ENCODE results near the gene ANKRD1. TPM values are rescaled to one million over a fixed set of nuclear protein-coding genes. Genes with fewer than 3 reads are reported as not detected.
A peak's percentile ranks its signal among the peaks of the same experiment; 100 is the strongest.
"Not testable (repeated sequence)": the region's sequence is repeated elsewhere in the genome, so short reads cannot be mapped to it uniquely, and the experiment has no call there.

ANKRD1 gene
- polyA plus RNA-seq, 4 donors: 0.45 to 1.2 (median 0.88) TPM

DNA sequence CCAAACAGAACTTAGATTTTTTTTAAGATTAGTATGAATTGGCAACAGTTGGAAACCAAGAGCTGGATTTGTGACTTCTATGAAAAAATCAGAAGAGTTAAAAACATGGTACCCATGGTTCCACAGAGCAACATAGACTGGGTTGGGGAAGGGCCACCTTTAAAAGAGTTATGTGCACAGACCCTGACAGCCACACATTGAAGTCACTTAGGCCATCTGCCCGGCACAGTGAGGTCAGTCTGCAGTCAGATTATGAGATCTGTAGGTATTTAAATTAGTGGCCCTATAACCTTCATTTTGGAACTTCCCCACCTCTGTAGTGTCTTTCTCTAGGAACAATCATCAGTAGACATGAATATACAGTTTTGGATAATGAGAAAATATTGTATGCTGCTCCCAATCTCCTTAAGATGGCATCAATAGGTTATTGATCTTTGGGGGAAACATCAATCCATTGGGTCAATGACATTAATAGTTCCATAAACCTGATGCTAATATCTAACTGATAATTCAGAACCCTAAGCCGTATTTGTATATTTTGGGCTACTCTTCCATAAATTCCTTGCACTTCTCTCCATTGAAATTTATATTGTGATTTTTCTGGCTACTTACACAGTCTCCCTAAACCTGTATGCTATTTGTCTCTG lies 7.0 kb downstream of the ANKRD1 start:
- DNase-seq (ENCODE audit: low read depth in 4 of 4, low spot score in 3 of 4): no peak

DNA sequence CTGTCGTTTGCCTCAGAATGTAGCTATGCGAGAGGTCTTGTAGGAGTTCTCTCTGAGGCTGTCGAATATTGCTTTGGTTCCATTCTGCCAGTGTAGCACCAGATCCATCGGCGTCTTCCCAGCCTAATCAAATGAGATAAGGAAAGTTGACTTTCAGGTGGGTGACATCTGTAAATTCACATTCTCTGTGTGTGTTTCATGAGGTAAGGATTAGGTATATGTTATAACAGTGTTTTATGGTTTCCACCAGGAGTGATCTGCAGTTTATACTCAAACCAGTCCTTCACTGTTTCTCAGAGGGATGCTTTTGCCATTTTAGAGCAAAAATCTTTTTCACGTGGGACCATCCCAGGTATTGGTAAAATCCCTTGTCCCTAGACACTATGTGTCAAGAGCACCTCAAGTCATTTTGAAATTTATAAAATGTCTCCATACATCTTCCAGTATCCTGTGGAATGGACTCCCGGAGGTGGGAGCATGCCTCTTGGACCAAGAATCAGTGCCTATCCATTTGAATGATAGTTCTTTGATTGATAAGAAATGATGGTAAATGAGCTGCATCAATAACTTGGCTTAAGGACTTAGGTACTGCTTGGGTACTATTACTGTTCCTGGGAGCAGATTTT lies 7.9 kb downstream of the ANKRD1 start:
- DNase-seq (ENCODE audit: low read depth in 4 of 4, low spot score in 3 of 4): no peak

DNA sequence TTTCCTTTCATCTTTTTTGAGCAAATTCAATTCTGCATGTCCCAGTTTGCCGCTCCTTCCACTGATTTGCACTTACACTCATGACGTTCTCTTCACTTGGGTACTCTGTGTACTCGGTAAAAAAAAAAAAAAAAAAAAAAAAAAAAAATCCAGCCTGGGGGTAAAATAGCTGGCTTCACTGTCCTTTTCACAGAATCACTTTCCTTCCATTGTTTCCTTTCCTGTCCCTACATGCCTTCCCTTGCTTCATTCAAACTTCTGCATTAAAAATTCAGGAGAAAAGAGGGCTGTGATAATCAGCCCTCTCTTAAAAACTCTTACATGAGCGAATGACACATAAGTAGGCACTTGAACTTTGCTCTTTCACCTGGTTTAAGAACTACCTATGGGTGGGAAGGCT lies 8.7 kb downstream of the ANKRD1 start:
- DNase-seq (ENCODE audit: low read depth in 4 of 4, low spot score in 3 of 4): no peak

DNA sequence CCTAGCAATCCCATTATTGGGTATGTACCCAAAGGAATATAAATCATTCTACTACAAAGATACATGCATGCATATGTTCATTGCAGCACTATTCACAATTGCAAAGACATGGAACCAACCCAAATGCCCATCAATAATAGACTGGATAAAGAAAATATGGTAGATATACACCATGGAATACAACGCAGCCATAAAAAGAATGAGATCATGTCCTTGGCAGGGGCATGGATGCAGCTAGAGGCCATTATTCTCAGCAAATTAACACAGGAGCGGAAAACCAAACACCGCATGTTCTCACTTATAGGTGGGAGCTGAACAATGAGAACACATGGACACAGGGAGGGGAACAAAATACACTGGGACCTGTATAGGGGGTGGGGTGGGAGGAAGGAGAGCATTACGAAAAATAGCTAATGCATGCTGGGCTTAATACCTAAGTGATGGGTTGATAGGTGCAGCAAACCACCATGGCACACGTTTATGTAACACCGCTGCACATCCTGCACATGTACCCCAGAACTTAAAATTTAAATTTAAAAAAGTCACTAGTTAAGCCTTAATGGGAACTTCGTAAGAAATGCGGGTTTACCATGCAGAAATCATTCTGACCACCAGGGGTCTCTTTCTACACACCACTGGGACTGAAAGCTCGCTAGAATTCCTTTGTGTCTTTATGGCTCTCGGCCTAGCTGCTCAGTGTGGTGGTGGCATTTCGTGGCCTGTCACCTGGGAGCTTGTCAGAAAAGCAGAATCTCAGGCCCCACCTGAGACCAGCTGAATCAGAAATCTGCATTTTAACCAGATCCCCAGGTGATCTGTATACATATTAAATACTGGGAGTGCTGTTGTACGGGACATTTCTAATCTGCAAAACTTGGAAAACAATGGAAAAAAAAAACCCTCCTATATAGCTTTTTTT lies 9.5 kb downstream of the ANKRD1 start:
- DNase-seq (ENCODE audit: low read depth in 4 of 4, low spot score in 3 of 4): peak; percentile 65 to 73 (median 68)

DNA sequence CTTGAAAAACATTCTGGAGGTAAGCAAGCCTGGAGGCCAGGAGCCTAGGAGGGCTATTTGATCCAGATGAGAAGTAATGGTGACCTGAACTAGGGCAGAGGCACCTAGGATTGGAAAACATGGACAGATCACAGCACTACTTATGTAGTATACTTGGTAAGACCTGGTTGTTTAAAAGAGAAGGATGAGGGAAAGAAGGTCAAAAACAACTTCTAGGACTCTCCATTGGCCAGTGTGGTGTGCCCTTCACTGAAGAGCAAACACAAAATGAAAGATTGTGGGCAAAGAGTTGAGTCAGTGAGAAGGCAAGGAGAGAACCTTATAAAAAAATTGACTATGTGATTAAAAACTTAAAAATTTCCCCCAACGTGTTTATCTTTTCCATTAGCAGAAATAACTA lies 14.3 kb downstream of the ANKRD1 start:
- DNase-seq (ENCODE audit: low read depth in 4 of 4, low spot score in 3 of 4): no peak

DNA sequence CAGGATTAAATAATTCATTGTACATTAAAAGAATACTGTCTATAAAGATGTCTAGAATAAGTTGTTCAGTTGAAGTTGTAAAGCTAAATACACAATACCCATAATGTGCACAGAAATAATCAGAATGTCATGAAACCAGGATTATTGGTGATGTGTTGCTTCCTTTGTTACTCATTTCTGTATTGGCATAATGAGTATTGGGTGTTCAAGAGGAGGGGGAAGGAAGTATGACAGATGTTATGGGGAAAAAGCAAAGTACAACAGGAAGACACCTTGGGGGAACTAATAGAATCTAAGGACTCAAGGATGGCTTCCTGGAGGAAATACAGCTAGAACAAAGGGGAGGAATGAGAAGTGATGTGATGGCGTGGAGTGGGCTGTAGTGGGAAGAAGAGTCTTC lies 15.0 kb downstream of the ANKRD1 start:
- DNase-seq (ENCODE audit: low read depth in 4 of 4, low spot score in 3 of 4): no peak

DNA sequence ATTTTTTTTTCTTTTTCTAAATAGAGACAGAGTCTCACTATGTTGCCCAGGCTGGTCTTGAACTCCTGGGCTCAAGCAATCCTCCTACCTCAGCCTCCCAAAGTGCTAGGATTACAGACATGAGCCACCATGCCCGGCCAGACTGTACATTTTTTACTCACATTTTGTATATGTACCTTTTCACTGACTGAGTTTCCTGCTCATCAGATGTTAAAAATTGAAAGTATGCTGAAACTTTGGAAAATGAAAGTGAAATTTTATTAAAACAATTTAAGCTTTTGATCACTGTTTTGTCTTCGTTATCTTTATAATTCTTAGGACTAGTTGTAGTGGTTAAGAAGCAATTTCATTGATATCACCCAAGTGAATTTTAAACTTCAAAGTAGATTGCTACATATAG lies 24.0 kb downstream of the ANKRD1 start:
- not testable (repeated sequence) for DNase-seq (ENCODE audit: low read depth in 4 of 4, low spot score in 3 of 4)

DNA sequence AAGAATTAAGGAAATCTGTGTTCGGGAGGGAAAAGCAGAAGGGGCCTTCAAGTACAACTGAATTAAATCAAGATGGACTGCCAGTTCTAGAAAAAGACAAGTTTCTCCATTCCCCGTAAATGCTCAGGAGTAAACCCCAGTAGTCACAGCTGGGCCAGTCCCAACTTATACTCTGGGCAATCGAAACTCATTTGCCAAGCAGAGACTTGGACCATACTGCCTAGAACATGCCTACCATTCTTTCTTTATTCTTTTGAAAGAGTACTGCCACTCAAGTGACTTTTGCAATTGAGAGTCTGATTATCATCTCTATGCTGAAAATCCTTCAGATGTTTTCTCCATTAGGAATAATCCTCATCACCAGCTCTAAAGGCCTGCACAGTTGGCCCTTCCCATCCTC lies 27.7 kb downstream of the ANKRD1 start:
- no peak for DNase-seq (ENCODE audit: low read depth in 4 of 4, low spot score in 3 of 4)

DNA sequence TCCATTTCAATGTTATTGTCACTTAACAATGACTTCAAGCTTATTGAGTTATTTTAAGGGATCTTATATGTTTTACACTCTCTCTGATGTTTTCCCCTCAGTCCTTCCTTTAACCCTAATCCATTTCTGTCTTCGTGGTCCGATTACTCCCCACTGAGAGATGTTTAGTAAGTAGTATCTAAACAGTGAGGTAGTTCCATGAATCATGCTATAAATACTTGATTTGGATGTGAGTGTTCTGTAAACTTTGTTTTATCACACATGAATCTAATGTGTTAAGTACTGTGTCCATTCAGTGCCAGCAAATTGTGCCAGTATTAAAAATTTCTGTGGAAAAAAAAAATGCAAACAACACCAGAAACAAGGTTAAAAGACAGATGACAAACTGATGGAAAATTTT lies 30.5 kb downstream of the ANKRD1 start:
- no peak for DNase-seq (ENCODE audit: low read depth in 4 of 4, low spot score in 3 of 4)

DNA sequence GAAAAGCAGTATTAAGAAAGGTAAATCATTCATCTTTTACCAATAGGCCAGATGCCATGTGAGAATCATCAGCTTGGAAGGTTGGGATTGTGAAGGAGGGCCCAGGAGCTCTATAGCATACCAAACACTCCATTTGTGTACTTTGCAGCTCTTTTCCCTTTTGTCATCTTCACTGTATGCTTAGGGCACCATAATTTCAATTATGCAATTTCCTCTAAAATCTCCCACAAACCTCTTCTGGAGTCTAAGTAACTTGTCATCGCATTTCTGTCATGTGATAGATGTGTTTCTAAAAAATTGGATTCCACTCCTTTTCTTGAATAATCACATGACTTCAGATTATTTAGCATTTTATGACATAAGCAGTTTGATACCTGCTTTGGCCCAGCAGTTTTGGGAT lies 31.3 kb downstream of the ANKRD1 start:
- DNase-seq (ENCODE audit: low read depth in 4 of 4, low spot score in 3 of 4): no peak

DNA sequence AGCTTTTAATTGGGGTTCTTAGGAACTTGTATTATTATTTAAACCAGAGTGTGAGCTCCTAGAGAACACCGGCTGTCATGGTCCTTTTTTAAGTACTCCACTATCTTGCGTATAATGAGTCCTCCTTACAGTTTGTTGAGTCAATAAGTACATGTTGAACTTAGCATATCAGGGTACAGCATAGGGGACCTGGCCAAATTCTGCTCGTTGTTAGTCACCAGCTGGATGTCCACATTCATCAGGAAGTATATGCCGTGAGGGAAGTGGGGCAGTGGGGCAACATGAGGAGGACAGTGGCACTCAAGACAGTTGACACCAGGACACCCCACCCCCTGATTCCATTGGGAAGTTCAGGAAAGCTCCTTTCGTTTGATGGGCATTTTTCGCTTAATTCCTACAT lies 32.5 kb downstream of the ANKRD1 start:
- no peak for DNase-seq (ENCODE audit: low read depth in 4 of 4, low spot score in 3 of 4)

DNA sequence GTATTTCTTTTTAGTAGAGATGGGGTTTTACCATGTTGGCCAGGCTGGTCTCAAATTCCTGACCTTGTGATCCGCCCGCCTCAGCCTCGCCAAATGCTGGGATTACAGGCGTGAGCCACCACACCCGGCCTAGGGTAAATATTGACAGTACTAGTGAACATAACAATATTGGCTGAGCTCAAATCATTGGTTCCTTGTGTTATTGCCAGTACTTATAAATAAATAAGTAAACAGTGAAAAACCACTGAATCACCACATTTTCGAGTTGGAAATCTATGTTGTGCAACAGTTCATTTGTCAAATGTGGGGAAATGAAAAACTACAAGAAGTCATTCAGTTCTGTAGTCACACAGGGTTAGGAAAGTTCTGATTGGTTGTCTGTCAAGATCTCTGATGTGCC lies 33.3 kb downstream of the ANKRD1 start:
- DNase-seq (ENCODE audit: low read depth in 4 of 4, low spot score in 3 of 4): no peak

DNA sequence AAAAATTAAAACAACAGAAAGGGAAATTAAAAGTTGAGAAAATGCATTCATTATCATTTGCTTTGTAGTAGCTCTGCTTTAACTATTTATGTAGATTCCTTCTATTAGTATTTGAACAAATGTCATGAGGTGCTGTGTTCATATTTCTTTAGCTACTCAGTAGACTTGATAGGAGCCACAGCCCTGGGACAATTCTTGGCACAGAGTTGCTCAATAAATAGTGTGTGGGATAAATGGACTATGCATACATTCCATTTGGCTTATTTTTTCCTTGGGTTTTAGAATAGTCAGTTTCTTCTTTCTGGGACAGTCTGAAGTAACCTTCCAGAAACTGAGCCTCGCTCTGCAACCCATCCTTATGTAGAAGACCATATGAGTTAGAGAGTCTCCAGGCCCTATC lies 35.7 kb downstream of the ANKRD1 start:
- DNase-seq (ENCODE audit: low read depth in 4 of 4, low spot score in 3 of 4): no peak

DNA sequence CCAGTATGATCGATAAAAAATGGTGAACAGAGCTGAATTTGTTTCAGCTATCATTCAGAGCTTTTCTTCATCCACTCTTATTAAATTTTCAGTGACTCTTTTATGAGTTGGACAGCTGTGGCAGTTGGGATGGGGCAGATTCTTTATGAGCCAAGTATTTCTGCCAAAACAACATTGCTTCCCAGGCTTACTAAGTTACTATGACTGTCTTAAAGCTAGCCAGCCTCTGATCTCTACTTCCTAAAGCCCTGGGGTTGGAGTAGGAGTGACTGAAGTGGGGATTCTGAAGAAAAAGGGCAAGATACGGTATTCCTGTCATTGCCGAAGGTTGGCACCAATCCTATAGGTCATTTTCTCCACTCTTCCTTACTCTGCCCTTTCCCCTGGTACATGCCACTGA lies 36.5 kb downstream of the ANKRD1 start:
- no peak for DNase-seq (ENCODE audit: low read depth in 4 of 4, low spot score in 3 of 4)

DNA sequence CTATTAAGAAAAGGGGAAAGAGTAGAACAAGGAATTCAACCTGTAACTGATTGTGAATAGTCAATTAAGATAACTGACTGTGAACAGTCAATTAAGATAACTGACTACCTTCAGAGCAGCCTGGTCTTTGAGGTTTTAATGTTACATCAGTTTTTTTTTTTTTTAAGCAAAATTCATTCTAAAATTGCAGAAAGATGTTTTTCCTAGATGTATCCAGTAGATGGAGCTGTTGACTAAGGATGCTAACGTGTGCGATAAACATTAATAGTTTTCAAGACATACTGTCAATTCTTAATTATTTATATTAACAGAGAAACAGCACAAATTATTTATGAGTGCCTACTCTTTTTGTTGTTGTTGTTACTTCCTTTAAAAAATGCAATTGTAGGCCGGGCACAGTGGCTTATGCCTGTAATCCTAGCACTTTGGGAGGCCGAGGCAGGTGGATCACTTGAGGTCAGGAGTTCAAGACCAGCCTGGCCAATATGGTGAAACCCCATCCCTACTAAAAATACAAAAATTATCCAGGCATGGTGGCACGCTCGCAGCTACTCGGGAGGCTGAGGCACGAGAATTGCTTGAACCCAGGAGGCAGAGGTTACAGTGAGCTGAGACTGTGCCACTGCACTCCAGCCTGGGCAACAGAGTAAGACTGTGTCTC lies 40.7 kb downstream of the ANKRD1 start:
- DNase-seq (ENCODE audit: low read depth in 4 of 4, low spot score in 3 of 4): not testable (repeated sequence)

DNA sequence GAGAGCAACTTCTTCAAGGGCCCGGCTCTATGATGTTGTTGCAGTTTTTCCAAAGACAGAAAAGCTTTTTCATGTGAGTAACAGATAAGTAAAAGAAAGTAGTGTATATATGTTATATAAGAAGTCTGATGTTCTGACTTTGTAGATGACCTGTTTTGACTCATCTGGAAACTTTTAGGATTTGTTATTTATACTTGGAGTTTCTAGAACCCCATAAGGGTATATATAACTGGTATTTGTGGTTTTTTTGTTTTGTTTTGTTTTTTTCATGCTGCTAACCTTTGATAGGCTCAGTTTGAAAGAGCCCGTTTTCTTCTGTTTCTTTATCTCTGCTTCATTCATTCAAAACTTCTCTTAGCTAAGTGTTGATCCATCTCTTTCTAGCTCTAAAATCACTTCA lies 41.8 kb downstream of the ANKRD1 start:
- DNase-seq (ENCODE audit: low read depth in 4 of 4, low spot score in 3 of 4): no peak

DNA sequence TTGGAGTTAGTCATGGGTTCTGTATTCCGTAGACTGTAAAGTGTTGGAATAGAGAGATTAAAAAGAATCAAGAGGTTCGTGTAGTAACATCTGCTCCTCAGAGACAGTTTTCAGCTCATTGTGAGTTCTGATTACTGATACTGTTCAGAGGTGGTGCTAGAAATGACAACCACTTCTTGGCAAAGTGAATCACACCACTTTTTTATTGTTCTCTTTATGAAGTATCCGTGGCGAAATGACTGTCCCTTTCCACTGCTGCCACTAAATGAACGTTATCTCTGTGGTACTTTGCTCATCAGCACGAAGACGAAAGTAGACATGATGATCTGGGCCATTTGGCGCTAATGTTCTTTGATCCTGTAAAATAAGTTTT lies 48.3 kb downstream of the ANKRD1 start:
- no peak for DNase-seq (ENCODE audit: low read depth in 4 of 4, low spot score in 3 of 4)

DNA sequence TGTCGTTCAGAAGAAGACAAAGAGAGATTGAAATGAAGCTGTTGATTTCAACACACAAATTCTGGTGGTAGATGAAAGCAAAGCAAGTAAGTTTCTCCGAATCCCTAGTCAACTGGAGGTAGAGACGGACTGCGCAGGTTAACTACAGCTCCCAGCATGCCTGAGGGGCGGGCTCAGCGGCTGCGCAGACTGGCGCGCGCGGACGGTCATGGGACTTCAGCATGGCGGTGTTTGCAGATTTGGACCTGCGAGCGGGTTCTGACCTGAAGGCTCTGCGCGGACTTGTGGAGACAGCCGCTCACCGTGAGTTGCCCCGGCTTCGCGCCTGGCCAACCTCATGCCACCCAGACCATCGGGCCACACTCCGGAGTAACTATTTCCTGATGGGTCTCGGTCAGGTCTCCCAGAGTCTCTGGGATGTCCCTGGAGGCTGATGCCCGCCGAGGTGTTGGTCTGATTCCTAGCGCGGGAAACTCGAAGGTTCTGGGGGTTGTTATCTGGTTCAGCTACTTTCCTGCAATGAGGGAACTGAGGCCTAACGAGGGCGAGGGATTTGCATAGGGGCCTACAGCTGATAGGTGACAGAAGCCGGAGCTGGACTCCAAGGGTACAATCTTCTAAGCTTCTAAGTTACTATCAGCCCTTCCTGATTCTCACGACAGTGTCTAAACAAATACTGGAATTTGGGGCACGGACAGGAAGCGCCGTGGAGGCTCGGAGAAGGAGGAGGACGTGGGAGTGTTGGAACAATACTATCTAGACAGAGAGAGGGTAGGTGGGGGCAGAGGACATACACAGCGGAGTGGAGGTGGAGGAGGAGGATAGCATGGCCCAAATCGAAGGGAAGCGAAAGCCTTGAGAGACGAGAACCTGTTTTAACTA lies 48.9 kb downstream of the ANKRD1 start, which contains the start of gene RPP30:
TSS of gene RPP30 (plus strand) at position 209 of the 882 bp plus-strand sequence. CDS start at position 222, 13 bp downstream.
- peak; percentile 50 to 65 (median 61) for DNase-seq (ENCODE audit: low read depth in 4 of 4, low spot score in 3 of 4)

DNA sequence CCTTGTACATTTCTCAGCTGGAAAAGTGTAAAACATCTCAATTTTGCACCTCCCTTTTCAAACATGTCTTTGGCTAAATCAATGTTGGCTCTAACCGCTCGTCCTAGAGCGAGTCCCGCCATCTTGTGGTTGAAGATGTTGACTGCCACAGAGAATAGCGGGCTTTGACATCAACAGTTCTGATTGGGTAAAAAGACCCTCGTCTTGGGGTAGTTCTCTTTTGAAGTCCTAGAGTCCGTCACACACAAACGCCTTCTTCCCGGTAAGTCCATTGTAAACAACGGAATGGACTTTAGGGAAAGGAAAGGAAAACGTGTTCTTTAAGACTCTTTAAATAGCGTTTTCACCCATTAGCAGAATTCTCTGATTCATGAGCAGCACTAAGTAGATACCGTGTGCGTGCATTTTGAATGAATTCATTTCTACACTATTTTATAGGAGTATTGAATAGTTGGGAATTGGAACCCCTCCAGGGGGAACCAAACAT lies 49.6 kb downstream of the ANKRD1 start:
- DNase-seq (ENCODE audit: low read depth in 4 of 4, low spot score in 3 of 4): peak in 3 of 4 donors; percentile 53 to 59 (median 58)
